ENCODE data around the gene UBE2E1. TPM values are rescaled to one million over a fixed set of nuclear protein-coding genes. Genes with fewer than 3 reads are reported as not detected.

The UBE2E1 gene
- total and polyA plus RNA-seq, 2 of the 4 experiments (the other 2 are of a cell fraction) = 54.1 to 91.6 TPM

DNA sequence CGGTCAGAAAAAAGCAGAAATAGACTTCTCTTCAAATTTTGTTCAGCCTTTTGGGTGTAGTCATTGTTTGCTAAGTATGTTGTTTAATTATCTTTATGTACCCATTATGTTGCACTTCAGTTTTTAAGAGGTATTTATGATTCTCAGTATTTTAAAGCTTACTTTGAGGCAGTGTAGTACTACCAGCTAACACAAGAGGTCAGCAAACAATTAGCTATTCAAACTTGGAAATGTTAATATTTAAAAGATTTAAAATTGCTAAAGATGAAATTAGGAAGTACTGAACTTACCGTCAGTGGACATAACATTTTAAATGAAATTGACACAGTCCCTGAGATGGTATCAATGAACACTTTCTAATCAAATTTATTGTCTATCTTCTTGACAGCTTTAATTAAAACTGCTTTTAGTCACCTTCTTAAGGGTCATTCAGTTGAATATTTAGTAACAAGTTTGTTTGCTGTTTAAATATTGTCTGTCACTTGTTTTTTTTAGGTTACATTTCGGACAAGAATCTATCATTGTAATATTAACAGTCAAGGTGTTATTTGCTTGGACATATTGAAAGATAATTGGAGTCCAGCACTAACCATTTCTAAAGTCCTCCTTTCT is 83.0 kb downstream of the UBE2E1 start (continued):
- TF ChIP-seq NFE2L2 (IDR thresholded peaks at IDR 0.05; ENCODE audit: low read depth, low read length) = no peak

DNA sequence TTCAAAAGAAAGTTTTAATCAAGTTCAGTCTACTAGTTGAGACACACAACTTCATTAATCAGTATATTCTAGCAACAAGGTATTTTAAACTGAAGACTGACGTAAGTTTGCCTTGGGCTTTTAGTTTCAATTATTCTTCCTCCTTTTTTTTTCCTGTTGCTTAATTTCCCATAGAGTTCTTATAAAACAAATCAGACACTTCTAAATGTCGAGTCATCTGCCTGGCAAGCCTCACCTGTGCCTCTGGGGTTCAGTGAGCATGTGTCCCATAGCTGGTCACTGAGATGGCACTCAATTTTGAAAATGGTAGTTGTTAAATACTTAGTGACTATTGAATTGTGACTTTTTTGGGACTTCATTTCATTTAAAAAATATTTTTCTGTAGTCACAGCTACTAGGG is 83.6 kb downstream of the UBE2E1 start:
- H3K14ac ChIP-seq (replicated peaks; ENCODE audit: low read depth, low read length) = no peak overlapping the region
- no peak overlapping the region for H3K4me3 ChIP-seq (ENCODE audit: insufficient read depth, low read depth, low read length)
- no peak overlapping the region for H3K4me2 ChIP-seq (ENCODE audit: low read depth, low read length)
- no peak overlapping the region for H3K27ac ChIP-seq (ENCODE audit: insufficient read depth, low read length)
- intact Hi-C loops (cut with micrococcal nuclease) (loop anchor here (2.0 kb wide), 1 partner anchor 349 kb away; no protein-coding TSS in a partner anchor), dilution Hi-C loops (cut with HindIII; ENCODE audit: low sequenced_read_pairs, unreplicated experiment) (no loop called here), in situ Hi-C loops (cut with MboI; ENCODE audit: low sequenced_read_pairs) (loop anchor here (25.0 kb wide), 2 partner anchors 348 to 798 kb away; no protein-coding TSS in a partner anchor)
- no peak overlapping the region for H3K9ac ChIP-seq (ENCODE audit: low read depth, low read length)
- no peak for ATAC-seq (ENCODE audit: low read depth)
- ChIA-PET POLR2A (ENCODE audit: unreplicated experiment) (no interaction called here), CTCF (interaction anchor here (1.1 to 1.3 kb wide), 4 partner anchors 8 to 793 kb away, joined by 3 to 5 read pairs (median 4); partner anchors contain the start of genes NKIRAS1 and RPL15)
- H3K9me1 ChIP-seq (ENCODE audit: insufficient read depth, low read length) = peaks cover 3% of the 10 kb centered on the region; the same call in 1 of the 2 replicates
- no TSS peak for BruUV-seq (replicated peaks)
- no peaks in the 10 kb centered on the region for H3K27me3 ChIP-seq (ENCODE audit: control insufficient read depth, insufficient read depth, low read length)
- H2BK15ac ChIP-seq (ENCODE audit: low read depth, low read length) = no peak overlapping the region
- H2AK9ac ChIP-seq (replicated peaks; ENCODE audit: low read depth, low read length, poor library complexity) = no peak overlapping the region
- peaks cover 9% of the 10 kb centered on the region for H3K36me3 ChIP-seq (ENCODE audit: control insufficient read depth, insufficient read depth, low read length)
- no peak overlapping the region for H4K5ac ChIP-seq (ENCODE audit: low read depth, low read length)
- peaks cover 6% of the 10 kb centered on the region; the same call in 1 of the 2 replicates for H4K20me1 ChIP-seq (ENCODE audit: insufficient read depth, low read length)
- WGBS, 2 experiments (ENCODE audit: extremely low coverage in 2 of 2, insufficient read length in 1 of 2) = no CpG with 5 or more reads among the region's 2 CpGs
- no peak overlapping the region for H2BK20ac ChIP-seq (ENCODE audit: low read depth, low read length)
- H3K4me1 ChIP-seq (ENCODE audit: control insufficient read depth, insufficient read depth, low read length) = no peaks in the 10 kb centered on the region
- no peak overlapping the region for H2AK5ac ChIP-seq (ENCODE audit: low read depth, low read length)
- no peaks in the 10 kb centered on the region for H3K9me3 ChIP-seq (ENCODE audit: control insufficient read depth, insufficient read depth, low read length)
- peaks cover 22 to 25% of the 10 kb centered on the region in 2 experiments for H3K79me1 ChIP-seq (ENCODE audit: low read depth in 1 of 2, low read length in 2 of 2)
- no peak overlapping the region for H3K18ac ChIP-seq (ENCODE audit: low read depth, low read length)
- no peak overlapping the region for H4K91ac ChIP-seq (ENCODE audit: insufficient read depth, low read depth, low read length)
- no peak overlapping the region for H2AFZ ChIP-seq (replicated peaks; ENCODE audit: low read length, poor library complexity)
- H3K4ac ChIP-seq (ENCODE audit: low read depth, low read length) = no peak overlapping the region
- no peak overlapping the region for H2BK5ac ChIP-seq (ENCODE audit: low read depth, low read length, poor library complexity, severe bottlenecking)
- H2BK120ac ChIP-seq (ENCODE audit: low read depth, low read length) = no peak overlapping the region
- no peak overlapping the region for H3K23ac ChIP-seq (ENCODE audit: low read depth, low read length)
- no peak for DNase-seq
- H3K56ac ChIP-seq (ENCODE audit: extremely low read depth, insufficient read depth, low read length) = no peak overlapping the region
- H4K8ac ChIP-seq (ENCODE audit: low read depth in 2 of 2, low read length in 2 of 2) = no peak overlapping the region
- TF ChIP-seq CEBPB (IDR thresholded peaks at IDR 0.05; ENCODE audit: low read depth, low read length) (no peak), SMC3 (IDR thresholded peaks at IDR 0.05; ENCODE audit: low read depth, low read length) (no peak), RCOR1 (IDR thresholded peaks at IDR 0.05; ENCODE audit: insufficient replicate concordance, low read length) (no peak), NFE2L2 (IDR thresholded peaks at IDR 0.05; ENCODE audit: low read depth, low read length) (no peak), RFX5 (IDR thresholded peaks at IDR 0.05; ENCODE audit: low read depth, low read length) (no peak), FOS (IDR thresholded peaks at IDR 0.05; ENCODE audit: low read depth, low read length) (no peak), RAD21 (IDR thresholded peaks at IDR 0.05; ENCODE audit: low read length) (no peak), MXI1 (IDR thresholded peaks at IDR 0.05; ENCODE audit: borderline replicate concordance, low read depth, low read length) (no peak), MAZ (IDR thresholded peaks at IDR 0.05; ENCODE audit: borderline replicate concordance, low read depth, low read length) (no peak), MAFK (IDR thresholded peaks at IDR 0.05; ENCODE audit: low read depth, low read length) (no peak), BHLHE40 (IDR thresholded peaks at IDR 0.05; ENCODE audit: low read depth, low read length) (no peak), POLR2A (IDR thresholded peaks at IDR 0.05; ENCODE audit: low read depth, low read length) (no peak), CHD1 (IDR thresholded peaks at IDR 0.05; ENCODE audit: low read depth, low read length) (no peak)
- TF ChIP-seq, protein P1, sequence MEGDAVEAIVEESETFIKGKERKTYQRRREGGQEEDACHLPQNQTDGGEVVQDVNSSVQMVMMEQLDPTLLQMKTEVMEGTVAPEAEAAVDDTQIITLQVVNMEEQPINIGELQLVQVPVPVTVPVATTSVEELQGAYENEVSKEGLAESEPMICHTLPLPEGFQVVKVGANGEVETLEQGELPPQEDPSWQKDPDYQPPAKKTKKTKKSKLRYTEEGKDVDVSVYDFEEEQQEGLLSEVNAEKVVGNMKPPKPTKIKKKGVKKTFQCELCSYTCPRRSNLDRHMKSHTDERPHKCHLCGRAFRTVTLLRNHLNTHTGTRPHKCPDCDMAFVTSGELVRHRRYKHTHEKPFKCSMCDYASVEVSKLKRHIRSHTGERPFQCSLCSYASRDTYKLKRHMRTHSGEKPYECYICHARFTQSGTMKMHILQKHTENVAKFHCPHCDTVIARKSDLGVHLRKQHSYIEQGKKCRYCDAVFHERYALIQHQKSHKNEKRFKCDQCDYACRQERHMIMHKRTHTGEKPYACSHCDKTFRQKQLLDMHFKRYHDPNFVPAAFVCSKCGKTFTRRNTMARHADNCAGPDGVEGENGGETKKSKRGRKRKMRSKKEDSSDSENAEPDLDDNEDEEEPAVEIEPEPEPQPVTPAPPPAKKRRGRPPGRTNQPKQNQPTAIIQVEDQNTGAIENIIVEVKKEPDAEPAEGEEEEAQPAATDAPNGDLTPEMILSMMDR (conservative IDR thresholded peaks at IDR 0.05; ENCODE audit: low read depth, low read length) = no peak
- TF ChIP-seq, protein P2, sequence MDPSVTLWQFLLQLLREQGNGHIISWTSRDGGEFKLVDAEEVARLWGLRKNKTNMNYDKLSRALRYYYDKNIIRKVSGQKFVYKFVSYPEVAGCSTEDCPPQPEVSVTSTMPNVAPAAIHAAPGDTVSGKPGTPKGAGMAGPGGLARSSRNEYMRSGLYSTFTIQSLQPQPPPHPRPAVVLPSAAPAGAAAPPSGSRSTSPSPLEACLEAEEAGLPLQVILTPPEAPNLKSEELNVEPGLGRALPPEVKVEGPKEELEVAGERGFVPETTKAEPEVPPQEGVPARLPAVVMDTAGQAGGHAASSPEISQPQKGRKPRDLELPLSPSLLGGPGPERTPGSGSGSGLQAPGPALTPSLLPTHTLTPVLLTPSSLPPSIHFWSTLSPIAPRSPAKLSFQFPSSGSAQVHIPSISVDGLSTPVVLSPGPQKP (IDR thresholded peaks at IDR 0.05; ENCODE audit: borderline replicate concordance, low read depth, low read length) = no peak
